GM21390 (cell line): ENCODE data around the gene SLC9C2.
"Not testable (repeated sequence)": the region's sequence is repeated elsewhere in the genome, so short reads cannot be mapped to it uniquely, and the experiment has no call there.

ENCODE experiments used
- ATAC-seq: cut with Tn5 transposase; IDR thresholded peaks from one replicate; pipeline ENCODE4 v1.9.1; 2021; ENCODE audit not compliant: unreplicated experiment

Gene SLC9C2

GRCh38 chr1:173529106-173529505, 73.8 kb downstream of the SLC9C2 start:
- ATAC-seq, result no peak

GRCh38 chr1:173527151-173527826, 75.6 kb downstream of the SLC9C2 start:
- no peak for ATAC-seq

GRCh38 chr1:173525926-173526325, 76.9 kb downstream of the SLC9C2 start:
- ATAC-seq, result no peak

GRCh38 chr1:173523329-173523728, 79.5 kb downstream of the SLC9C2 start:
- no peak for ATAC-seq

GRCh38 chr1:173520799-173521198, 82.1 kb downstream of the SLC9C2 start:
- ATAC-seq, result no peak

- not testable (repeated sequence) for ATAC-seq
These were observed 88.4 kb downstream of the SLC9C2 start for GRCh38 chr1:173514503-173514902.

GRCh38 chr1:173509797-173510196, 93.1 kb downstream of the SLC9C2 start:
- ATAC-seq, result no peak

GRCh38 chr1:173508541-173508940, 94.3 kb downstream of the SLC9C2 start:
- ATAC-seq, result no peak

GRCh38 chr1:173507847-173508209, 95.0 kb downstream of the SLC9C2 start:
- no peak for ATAC-seq

- ATAC-seq, result no peak
These were observed 95.5 kb downstream of the SLC9C2 start for GRCh38 chr1:173507205-173507846.

- ATAC-seq, result no peak
These were observed 96.4 kb downstream of the SLC9C2 start for GRCh38 chr1:173506437-173506836.

GRCh38 chr1:173505391-173505790, 97.5 kb downstream of the SLC9C2 start:
- no peak for ATAC-seq

GRCh38 chr1:173504268-173504667, 98.6 kb downstream of the SLC9C2 start:
- no peak for ATAC-seq

GRCh38 chr1:173503391-173503790, 99.5 kb downstream of the SLC9C2 start:
- no peak for ATAC-seq

GRCh38 chr1:173502104-173502503, 100.8 kb downstream of the SLC9C2 start:
- ATAC-seq, result no peak

- ATAC-seq, result no peak
These were observed 103.1 kb downstream of the SLC9C2 start for GRCh38 chr1:173499729-173500128.

GRCh38 chr1:173496757-173497320, 106.0 kb downstream of the SLC9C2 start:
- no peak for ATAC-seq

- no peak for ATAC-seq
These were observed 107.1 kb downstream of the SLC9C2 start for GRCh38 chr1:173495609-173496267.

- not testable (repeated sequence) for ATAC-seq
These were observed 109.7 kb downstream of the SLC9C2 start for GRCh38 chr1:173493125-173493524.

GRCh38 chr1:173491508-173491907, 111.4 kb downstream of the SLC9C2 start:
- ATAC-seq, result no peak

- ATAC-seq, result no peak
These were observed 112.9 kb downstream of the SLC9C2 start for GRCh38 chr1:173489929-173490328.

- ATAC-seq, result no peak
These were observed 113.7 kb downstream of the SLC9C2 start for GRCh38 chr1:173489149-173489600.
